ENCODE measurements around the gene NRXN2.

Gene NRXN2

DNA sequence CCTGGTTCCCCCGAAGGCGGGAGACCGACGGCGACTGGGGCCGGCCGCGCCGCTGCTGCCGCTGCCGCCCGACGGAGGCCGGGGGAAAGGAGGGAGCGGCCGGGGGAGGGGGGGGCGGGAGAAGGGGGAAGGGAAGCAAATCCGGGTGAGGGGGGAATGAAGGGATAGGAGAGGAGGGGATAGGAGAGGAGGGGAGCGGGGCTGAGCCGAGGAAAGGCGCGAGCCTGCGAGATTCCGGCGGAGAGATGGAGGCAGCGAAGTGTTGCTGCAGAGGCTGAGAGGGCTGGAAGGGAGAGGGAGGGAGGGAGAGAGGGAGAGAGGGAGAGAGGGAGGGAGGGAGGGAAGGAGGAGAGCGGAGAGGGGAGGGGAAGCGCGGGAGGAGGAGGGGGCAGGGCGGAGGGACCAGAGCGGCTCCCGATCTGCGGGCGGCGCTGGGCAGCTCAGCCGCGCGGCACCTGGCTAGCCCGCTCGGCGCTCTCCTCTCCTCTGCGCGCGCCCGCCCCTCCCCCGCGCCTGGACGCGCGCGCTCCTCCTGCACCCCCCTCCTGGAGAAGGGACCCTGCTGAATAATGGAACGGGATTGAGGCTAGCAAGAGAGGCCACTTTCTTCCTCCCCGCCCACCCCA is 79.6 kb downstream of the NRXN2 start:
- no peaks in the 10 kb centered on the region for H3K4me1 ChIP-seq (ENCODE audit: insufficient read depth, low read length, severe bottlenecking)
- no peak overlapping the region for H3K27ac ChIP-seq (ENCODE audit: low read depth, low read length, poor library complexity, severe bottlenecking)
- H3K9me2 ChIP-seq (ENCODE audit: low read depth, low read length) = no peaks in the 10 kb centered on the region
- no peaks in the 10 kb centered on the region for H3K79me2 ChIP-seq (ENCODE audit: insufficient read depth, low read length)
- no peaks in the 10 kb centered on the region; the same call in 1 of the 2 replicates for H3K27me3 ChIP-seq (ENCODE audit: insufficient read depth, low read length)
- H3K4me2 ChIP-seq (ENCODE audit: low read length) = no peak overlapping the region
- H2AFZ ChIP-seq (ENCODE audit: low read length) = no peak overlapping the region
- no peaks in the 10 kb centered on the region for H3K36me3 ChIP-seq (ENCODE audit: insufficient read depth, low read length)
- no peak overlapping the region for H3K4me3 ChIP-seq (ENCODE audit: low read depth, low read length, poor library complexity, severe bottlenecking)
- no peak for TF ChIP-seq EZH2 (IDR thresholded peaks at IDR 0.05; ENCODE audit: borderline replicate concordance, low read length)
- TF ChIP-seq, protein P1, sequence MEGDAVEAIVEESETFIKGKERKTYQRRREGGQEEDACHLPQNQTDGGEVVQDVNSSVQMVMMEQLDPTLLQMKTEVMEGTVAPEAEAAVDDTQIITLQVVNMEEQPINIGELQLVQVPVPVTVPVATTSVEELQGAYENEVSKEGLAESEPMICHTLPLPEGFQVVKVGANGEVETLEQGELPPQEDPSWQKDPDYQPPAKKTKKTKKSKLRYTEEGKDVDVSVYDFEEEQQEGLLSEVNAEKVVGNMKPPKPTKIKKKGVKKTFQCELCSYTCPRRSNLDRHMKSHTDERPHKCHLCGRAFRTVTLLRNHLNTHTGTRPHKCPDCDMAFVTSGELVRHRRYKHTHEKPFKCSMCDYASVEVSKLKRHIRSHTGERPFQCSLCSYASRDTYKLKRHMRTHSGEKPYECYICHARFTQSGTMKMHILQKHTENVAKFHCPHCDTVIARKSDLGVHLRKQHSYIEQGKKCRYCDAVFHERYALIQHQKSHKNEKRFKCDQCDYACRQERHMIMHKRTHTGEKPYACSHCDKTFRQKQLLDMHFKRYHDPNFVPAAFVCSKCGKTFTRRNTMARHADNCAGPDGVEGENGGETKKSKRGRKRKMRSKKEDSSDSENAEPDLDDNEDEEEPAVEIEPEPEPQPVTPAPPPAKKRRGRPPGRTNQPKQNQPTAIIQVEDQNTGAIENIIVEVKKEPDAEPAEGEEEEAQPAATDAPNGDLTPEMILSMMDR (IDR thresholded peaks at IDR 0.05; ENCODE audit: low read length) = no peak
- H3F3A ChIP-seq (ENCODE audit: insufficient read depth, low read length) = no peaks in the 10 kb centered on the region
- no peaks in the 10 kb centered on the region for H4K20me1 ChIP-seq (ENCODE audit: insufficient read depth, low read length)
- H3K9ac ChIP-seq (ENCODE audit: low read length) = no peak overlapping the region
- H3K9me3 ChIP-seq (ENCODE audit: low read length) = no peaks in the 10 kb centered on the region

- no peak overlapping the region for H3K4me2 ChIP-seq (ENCODE audit: low read length)
- no peaks in the 10 kb centered on the region for H3K9me3 ChIP-seq (ENCODE audit: low read length)
- H2AFZ ChIP-seq (ENCODE audit: low read length) = no peak overlapping the region
- no peaks in the 10 kb centered on the region for H3K4me1 ChIP-seq (ENCODE audit: insufficient read depth, low read length, severe bottlenecking)
- H3K27me3 ChIP-seq (ENCODE audit: insufficient read depth, low read length) = no peaks in the 10 kb centered on the region; the same call in 1 of the 2 replicates
- H3K9me2 ChIP-seq (ENCODE audit: low read depth, low read length) = no peaks in the 10 kb centered on the region
- no peak overlapping the region for H3K4me3 ChIP-seq (ENCODE audit: low read depth, low read length, poor library complexity, severe bottlenecking)
- no peak overlapping the region for H3K9ac ChIP-seq (ENCODE audit: low read length)
- no peaks in the 10 kb centered on the region for H3F3A ChIP-seq (ENCODE audit: insufficient read depth, low read length)
- no peaks in the 10 kb centered on the region for H3K36me3 ChIP-seq (ENCODE audit: insufficient read depth, low read length)
- TF ChIP-seq, protein P1 (IDR thresholded peaks at IDR 0.05; ENCODE audit: low read length) = no peak
- no peak for TF ChIP-seq EZH2 (IDR thresholded peaks at IDR 0.05; ENCODE audit: borderline replicate concordance, low read length)
- no peak overlapping the region for H3K27ac ChIP-seq (ENCODE audit: low read depth, low read length, poor library complexity, severe bottlenecking)
- H3K79me2 ChIP-seq (ENCODE audit: insufficient read depth, low read length) = no peaks in the 10 kb centered on the region
- H4K20me1 ChIP-seq (ENCODE audit: insufficient read depth, low read length) = no peaks in the 10 kb centered on the region
Measured at GRCh38 chr11:64642871-64643255, 80.1 kb downstream of the NRXN2 start.

- no peak for TF ChIP-seq EZH2 (IDR thresholded peaks at IDR 0.05; ENCODE audit: borderline replicate concordance, low read length)
- TF ChIP-seq, protein P1 (IDR thresholded peaks at IDR 0.05; ENCODE audit: low read length) = no peak
- Histone ChIP-seq H3K27ac (ENCODE audit: low read depth, low read length, poor library complexity, severe bottlenecking) (no peak overlapping the region), H3K4me1 (ENCODE audit: insufficient read depth, low read length, severe bottlenecking) (no peaks in the 10 kb centered on the region), H3K9me3 (ENCODE audit: low read length) (no peaks in the 10 kb centered on the region), H4K20me1 (ENCODE audit: insufficient read depth, low read length) (no peaks in the 10 kb centered on the region), H3K9me2 (ENCODE audit: low read depth, low read length) (no peaks in the 10 kb centered on the region), H2AFZ (ENCODE audit: low read length) (no peak overlapping the region), H3K4me3 (ENCODE audit: low read depth, low read length, poor library complexity, severe bottlenecking) (no peak overlapping the region), H3K9ac (ENCODE audit: low read length) (no peak overlapping the region), H3K27me3 (ENCODE audit: insufficient read depth, low read length) (no peaks in the 10 kb centered on the region; the same call in 1 of the 2 replicates), H3K79me2 (ENCODE audit: insufficient read depth, low read length) (no peaks in the 10 kb centered on the region), H3K4me2 (ENCODE audit: low read length) (no peak overlapping the region), H3F3A (ENCODE audit: insufficient read depth, low read length) (no peaks in the 10 kb centered on the region), H3K36me3 (ENCODE audit: insufficient read depth, low read length) (no peaks in the 10 kb centered on the region)
Measured at GRCh38 chr11:64642418-64642735, 80.6 kb downstream of the NRXN2 start.
